ENCODE data around the gene EPHA10.

The EPHA10 gene

DNA sequence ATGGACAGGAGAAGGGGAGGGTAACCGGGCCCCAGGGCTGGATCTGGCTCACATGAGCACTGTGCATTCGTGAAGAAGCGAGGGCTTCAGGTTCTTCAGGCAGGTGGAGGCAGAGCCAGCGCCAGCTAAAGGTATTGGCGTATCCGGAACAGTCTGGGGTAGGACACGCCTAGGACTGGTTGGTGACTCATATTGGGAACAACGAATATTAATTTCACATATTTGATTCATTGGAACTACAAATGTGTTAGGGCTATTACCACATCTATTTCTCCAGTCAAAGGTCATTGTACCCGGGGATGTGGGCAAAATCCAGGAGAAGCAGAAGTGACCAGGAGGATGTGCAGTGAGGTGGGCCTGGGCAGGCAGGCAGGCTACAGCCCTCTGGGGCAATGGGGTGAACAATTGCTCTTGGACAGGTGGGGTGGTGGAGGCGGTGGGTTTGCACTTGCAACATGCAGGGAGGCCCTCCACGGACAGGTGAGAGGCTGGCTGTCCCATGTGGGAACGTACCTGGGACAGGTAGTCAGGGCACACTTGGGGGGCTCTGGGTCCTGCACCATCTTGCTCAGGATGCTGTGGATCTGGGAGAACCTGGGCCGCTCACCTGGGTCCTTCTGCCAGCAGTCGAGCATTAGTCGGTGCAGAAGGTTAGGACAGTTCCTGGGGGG, 45.9 kb downstream of the EPHA10 start:
- H3K4me3 ChIP-seq (ENCODE audit: low read depth, low read length) = no peak overlapping the region
- TF ChIP-seq, protein P1, sequence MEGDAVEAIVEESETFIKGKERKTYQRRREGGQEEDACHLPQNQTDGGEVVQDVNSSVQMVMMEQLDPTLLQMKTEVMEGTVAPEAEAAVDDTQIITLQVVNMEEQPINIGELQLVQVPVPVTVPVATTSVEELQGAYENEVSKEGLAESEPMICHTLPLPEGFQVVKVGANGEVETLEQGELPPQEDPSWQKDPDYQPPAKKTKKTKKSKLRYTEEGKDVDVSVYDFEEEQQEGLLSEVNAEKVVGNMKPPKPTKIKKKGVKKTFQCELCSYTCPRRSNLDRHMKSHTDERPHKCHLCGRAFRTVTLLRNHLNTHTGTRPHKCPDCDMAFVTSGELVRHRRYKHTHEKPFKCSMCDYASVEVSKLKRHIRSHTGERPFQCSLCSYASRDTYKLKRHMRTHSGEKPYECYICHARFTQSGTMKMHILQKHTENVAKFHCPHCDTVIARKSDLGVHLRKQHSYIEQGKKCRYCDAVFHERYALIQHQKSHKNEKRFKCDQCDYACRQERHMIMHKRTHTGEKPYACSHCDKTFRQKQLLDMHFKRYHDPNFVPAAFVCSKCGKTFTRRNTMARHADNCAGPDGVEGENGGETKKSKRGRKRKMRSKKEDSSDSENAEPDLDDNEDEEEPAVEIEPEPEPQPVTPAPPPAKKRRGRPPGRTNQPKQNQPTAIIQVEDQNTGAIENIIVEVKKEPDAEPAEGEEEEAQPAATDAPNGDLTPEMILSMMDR (IDR thresholded peaks at IDR 0.05; ENCODE audit: low read depth, low read length) = no peak

DNA sequence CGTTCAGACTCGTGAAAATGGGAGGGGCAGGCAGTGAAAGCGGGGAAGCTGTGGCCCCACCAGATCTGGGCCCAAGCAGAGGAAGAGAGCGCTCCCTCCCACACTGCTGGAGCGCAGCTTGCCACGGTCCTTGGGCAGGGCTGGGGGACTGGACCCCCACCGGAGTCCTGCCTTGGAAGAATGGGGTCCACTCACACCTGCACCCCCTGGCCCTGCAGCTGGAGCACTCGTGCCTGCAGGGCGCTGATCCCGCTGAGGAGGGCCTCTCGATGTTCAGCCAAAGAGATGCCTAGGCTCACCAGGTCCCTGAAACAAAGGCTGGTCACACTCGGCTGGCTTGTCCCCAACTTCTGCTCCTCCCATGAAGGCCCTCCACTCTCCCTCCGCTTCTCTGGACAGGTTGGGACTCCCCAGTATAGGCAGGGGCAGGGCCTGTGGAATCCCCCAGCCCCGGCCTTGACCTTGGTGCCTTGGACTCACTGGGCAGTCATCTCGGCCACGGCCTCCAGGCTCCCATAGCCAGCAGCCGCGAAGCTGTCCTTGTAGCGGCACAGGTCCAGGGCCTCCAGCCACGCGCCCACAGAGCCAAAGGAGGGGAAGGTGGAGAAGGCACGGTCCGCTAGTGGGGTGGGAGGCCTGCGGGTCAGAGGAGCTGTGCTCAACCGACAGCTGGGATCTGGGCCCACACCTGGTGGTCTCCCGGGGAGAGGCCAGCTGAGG, 46.6 kb downstream of the EPHA10 start:
- H3K4me3 ChIP-seq (ENCODE audit: low read depth, low read length) = no peak overlapping the region
- TF ChIP-seq, protein P1 (IDR thresholded peaks at IDR 0.05; ENCODE audit: low read depth, low read length) = no peak

DNA sequence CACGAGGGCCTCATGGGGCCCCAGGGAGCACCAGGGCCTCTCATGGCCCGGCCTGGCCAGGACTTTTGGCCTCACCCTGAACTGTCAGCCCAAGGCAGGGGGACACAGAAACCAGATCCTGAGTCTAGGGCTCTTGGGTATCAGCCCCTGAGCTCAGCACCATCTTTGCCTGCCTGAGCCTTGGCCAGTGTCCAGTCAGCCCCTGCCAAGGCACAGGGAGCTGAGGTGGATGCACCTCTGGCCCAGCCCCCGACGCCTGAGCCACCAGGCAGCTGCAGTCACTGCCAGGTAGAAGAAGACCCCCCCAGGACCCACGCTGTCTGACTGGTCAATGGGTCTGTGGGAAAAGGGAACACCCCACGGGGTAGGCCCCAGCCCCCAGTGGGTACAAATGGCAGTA, 47.3 kb downstream of the EPHA10 start:
- H3K4me3 ChIP-seq (ENCODE audit: low read depth, low read length) = no peak overlapping the region
- TF ChIP-seq, protein P1 (IDR thresholded peaks at IDR 0.05; ENCODE audit: low read depth, low read length) = no peak

DNA sequence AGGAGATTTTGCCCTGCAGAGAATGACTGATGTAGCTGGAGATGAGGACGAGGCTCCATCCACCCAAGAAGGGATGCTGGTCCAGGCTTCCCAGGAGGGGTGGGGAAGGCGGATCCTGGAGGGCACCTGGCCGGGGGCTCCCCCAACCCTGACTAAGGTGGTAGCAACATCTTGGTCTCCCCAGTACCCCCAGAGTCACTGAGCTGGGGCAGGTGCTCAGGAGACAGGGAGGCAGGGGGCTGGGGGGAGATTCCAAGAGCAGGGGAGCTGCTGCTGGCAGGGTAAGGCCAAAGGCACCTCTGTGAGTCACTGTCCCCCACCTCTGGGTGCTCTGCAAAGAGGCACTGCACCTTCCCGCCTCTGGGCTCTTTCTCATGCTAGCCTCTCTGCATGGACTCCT, 48.6 kb downstream of the EPHA10 start:
- H3K4me3 ChIP-seq (ENCODE audit: low read depth, low read length) = no peak overlapping the region
- TF ChIP-seq, protein P1 (IDR thresholded peaks at IDR 0.05; ENCODE audit: low read depth, low read length) = no peak

DNA sequence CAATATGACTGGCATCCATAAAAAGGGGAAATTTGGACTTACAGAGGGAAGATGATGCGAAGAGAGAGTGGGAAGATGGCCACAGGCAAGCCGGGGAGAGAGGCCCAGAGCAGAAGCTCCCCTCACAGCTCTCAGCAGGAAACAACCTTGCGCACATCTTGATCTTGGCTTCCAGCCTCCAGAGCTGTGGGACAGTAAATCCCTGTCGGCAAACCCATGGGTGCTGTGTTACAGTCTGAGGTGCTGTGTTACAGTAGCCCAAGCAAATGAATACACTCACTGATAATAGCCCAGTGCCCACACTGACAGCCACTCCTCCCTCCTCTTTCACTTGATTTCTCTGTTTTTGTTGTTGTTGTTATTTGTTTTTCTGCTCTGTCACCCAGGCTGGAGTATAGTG, 50.2 kb downstream of the EPHA10 start:
- TF ChIP-seq, protein P1 (IDR thresholded peaks at IDR 0.05; ENCODE audit: low read depth, low read length) = no peak
- no peak overlapping the region for H3K4me3 ChIP-seq (ENCODE audit: low read depth, low read length)

DNA sequence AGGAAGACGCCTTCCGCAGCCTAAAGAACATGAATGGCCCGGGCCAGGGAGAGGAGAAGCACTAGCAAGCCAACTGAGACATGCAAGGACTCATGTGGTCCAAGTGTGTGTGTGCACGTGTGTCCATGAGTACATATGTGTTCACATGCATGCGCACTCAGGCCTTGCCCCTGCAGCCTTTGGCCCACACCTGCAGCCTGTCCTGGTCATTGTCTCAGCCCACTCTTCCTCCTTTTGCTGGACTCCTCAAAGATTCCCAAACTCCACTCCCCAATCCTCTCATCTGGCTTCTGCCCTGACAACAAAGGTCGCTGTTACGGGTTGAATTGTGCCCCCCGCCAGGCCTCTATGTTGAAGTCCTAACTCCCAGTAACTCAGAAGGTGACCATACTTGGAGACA, 50.7 kb downstream of the EPHA10 start:
- TF ChIP-seq, protein P1 (IDR thresholded peaks at IDR 0.05; ENCODE audit: low read depth, low read length) = no peak
- no peak overlapping the region for H3K4me3 ChIP-seq (ENCODE audit: low read depth, low read length)

DNA sequence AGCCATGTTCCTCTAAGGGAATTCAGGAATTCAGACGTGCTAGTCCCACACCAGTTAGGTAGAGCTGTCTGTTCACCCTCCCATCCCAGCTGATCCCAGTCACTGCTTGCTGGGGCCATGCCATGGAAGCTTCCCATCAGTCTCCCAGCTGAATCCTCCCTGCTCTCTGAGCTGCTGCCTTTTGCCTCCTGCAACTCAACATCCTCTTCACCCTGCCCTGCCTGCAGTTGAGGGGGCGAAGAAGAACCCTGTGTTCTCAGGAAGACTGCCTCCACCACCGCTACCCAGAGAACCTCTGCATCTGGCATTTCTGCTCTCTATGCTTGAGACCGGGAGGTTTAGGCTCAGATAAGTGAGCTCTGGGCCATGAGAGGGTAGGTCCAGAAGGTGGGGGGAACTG, 56.4 kb downstream of the EPHA10 start:
- TF ChIP-seq, protein P1 (IDR thresholded peaks at IDR 0.05; ENCODE audit: low read depth, low read length) = no peak
- H3K4me3 ChIP-seq (ENCODE audit: low read depth, low read length) = no peak overlapping the region
